Stimulated activated CD4-positive, alpha-beta T cell treated with anti-CD3 and anti-CD28 coated beads, TNF-alpha, amount 100 ng/mL, for 24 hours (primary cell): ENCODE results near the gene EXTL1.

Experiments
- DNase-seq, 3 experiments: peaks; one replicate each; pipeline ENCODE4 v3.0.0-alpha.2; 2020; ENCODE audit warnings: low read depth in 3 of 3

The EXTL1 gene

GRCh38 chr1:25996966-25997827 lies 24.4 kb upstream of the EXTL1 start:
- no peak for DNase-seq

GRCh38 chr1:25997828-25998761 lies 23.5 kb upstream of the EXTL1 start, which contains the start of gene PAFAH2:
Gene PAFAH2, minus strand, starts transcription at chr1:25998063. Its CDS starts 7,247 bp downstream, at chr1:25990816.
- peak; percentile 94 to 96 (median 94) for DNase-seq

GRCh38 chr1:25999041-25999800 lies 22.4 kb upstream of the EXTL1 start:
- DNase-seq = no peak

GRCh38 chr1:26003262-26003661 lies 18.3 kb upstream of the EXTL1 start:
- DNase-seq = no peak

GRCh38 chr1:26003756-26004155 lies 17.8 kb upstream of the EXTL1 start:
- no peak for DNase-seq

- no peak for DNase-seq
These were observed 16.0 kb upstream of the EXTL1 start for GRCh38 chr1:26005434-26006105.

GRCh38 chr1:26006710-26007109 lies 14.9 kb upstream of the EXTL1 start:
- no peak for DNase-seq

GRCh38 chr1:26009796-26010447 lies 11.7 kb upstream of the EXTL1 start:
- no peak for DNase-seq

GRCh38 chr1:26010825-26011224 lies 10.8 kb upstream of the EXTL1 start:
- DNase-seq = no peak

GRCh38 chr1:26012864-26013263 lies 8.7 kb upstream of the EXTL1 start:
- no peak for DNase-seq

GRCh38 chr1:26014179-26014578 lies 7.4 kb upstream of the EXTL1 start:
- DNase-seq = no peak

- no peak for DNase-seq
These were observed 6.2 kb upstream of the EXTL1 start for GRCh38 chr1:26015358-26015757.

GRCh38 chr1:26016258-26016952 lies 5.2 kb upstream of the EXTL1 start:
- DNase-seq = no peak

- no peak for DNase-seq
These were observed 4.5 kb upstream of the EXTL1 start for GRCh38 chr1:26016953-26017545.

- no peak for DNase-seq
These were observed 4.0 kb upstream of the EXTL1 start for GRCh38 chr1:26017606-26018005.

- no peak for DNase-seq
These were observed 1.8 kb upstream of the EXTL1 start for GRCh38 chr1:26019641-26020315.

GRCh38 chr1:26020330-26020768 lies 1.2 kb upstream of the EXTL1 start:
- no peak for DNase-seq

GRCh38 chr1:26020941-26021646 lies 481 bp upstream of the EXTL1 start:
- DNase-seq = no peak
